Glomerular endothelial cell (primary cell): ENCODE results near the gene PFKFB2. TPM values are rescaled to one million over a fixed set of nuclear protein-coding genes. Genes with fewer than 3 reads are reported as not detected.
"Not testable (repeated sequence)": the region's sequence is repeated elsewhere in the genome, so short reads cannot be mapped to it uniquely, and the experiment has no call there.

Source experiments
- DNase-seq: peaks from one replicate; pipeline ENCODE4 v3.0.0-alpha.2; 2011; ENCODE audit warnings: low read depth, low spot score; ENCODE audit errors: extremely low read depth
- total RNA-seq: library from RNA; depleted of rRNA; stranded (reverse); fragments of >200 nt; gene quantifications from 2 replicates; pipeline ENCODE4 v1.2.3, GENCODE V29; 2015

PFKFB2 gene
- total RNA-seq, 1 donor from 2014 or later: 2.8 TPM

GRCh38 chr1:207036865-207037264 lies 16.2 kb upstream of the PFKFB2 start:
- DNase-seq: no peak

GRCh38 chr1:207039380-207040180 lies 13.5 kb upstream of the PFKFB2 start:
- no peak for DNase-seq

GRCh38 chr1:207040181-207040533 lies 12.9 kb upstream of the PFKFB2 start:
- no peak for DNase-seq

- not testable (repeated sequence) for DNase-seq
Measured at GRCh38 chr1:207041397-207041796, 11.7 kb upstream of the PFKFB2 start.

GRCh38 chr1:207045453-207045852 lies 7.6 kb upstream of the PFKFB2 start:
- DNase-seq: no peak

- DNase-seq: no peak
Measured at GRCh38 chr1:207047505-207047904, 5.6 kb upstream of the PFKFB2 start.

- DNase-seq: no peak
Measured at GRCh38 chr1:207048041-207048440, 5.0 kb upstream of the PFKFB2 start.

- no peak for DNase-seq
Measured at GRCh38 chr1:207049054-207049453, 4.0 kb upstream of the PFKFB2 start.

- no peak for DNase-seq
Measured at GRCh38 chr1:207049514-207049913, 3.6 kb upstream of the PFKFB2 start.

- DNase-seq: no peak
Measured at GRCh38 chr1:207049974-207050391, 3.1 kb upstream of the PFKFB2 start.

GRCh38 chr1:207050480-207051190 lies 2.4 kb upstream of the PFKFB2 start:
- DNase-seq: peak; percentile 71

GRCh38 chr1:207051191-207051943 lies 1.7 kb upstream of the PFKFB2 start, which contains the start of gene YOD1:
Gene YOD1, minus strand, starts transcription at chr1:207051208. Its CDS starts 178 bp downstream, at chr1:207051030.
- no peak for DNase-seq

GRCh38 chr1:207054491-207054890 lies 1.4 kb downstream of the PFKFB2 start:
- no peak for DNase-seq

- DNase-seq: no peak
Measured at GRCh38 chr1:207055386-207056001, 2.4 kb downstream of the PFKFB2 start.

- no peak for DNase-seq
Measured at GRCh38 chr1:207056673-207057072, 3.6 kb downstream of the PFKFB2 start.

GRCh38 chr1:207058252-207058651 lies 5.2 kb downstream of the PFKFB2 start:
- no peak for DNase-seq

- no peak for DNase-seq
Measured at GRCh38 chr1:207058878-207059867, 6.1 kb downstream of the PFKFB2 start.

GRCh38 chr1:207059881-207060280 lies 6.8 kb downstream of the PFKFB2 start:
- DNase-seq: no peak

- DNase-seq: no peak
Measured at GRCh38 chr1:207060596-207060995, 7.5 kb downstream of the PFKFB2 start.

- no peak for DNase-seq
Measured at GRCh38 chr1:207062058-207062457, 9.0 kb downstream of the PFKFB2 start.
